Ectodermal cell (in vitro differentiated cells): ENCODE results near the gene SENP7. TPM values are rescaled to one million over a fixed set of nuclear protein-coding genes. Genes with fewer than 3 reads are reported as not detected.
"Not testable (repeated sequence)": the region's sequence is repeated elsewhere in the genome, so short reads cannot be mapped to it uniquely, and the experiment has no call there.

ENCODE experiments used
- H3K27ac ChIP-seq: 2 replicates; pipeline ENCODE4 v1.7.0; 2013; ENCODE audit warnings: mild to moderate bottlenecking, low read depth, low read length; ENCODE audit not compliant: insufficient read depth, poor library complexity, severe bottlenecking
- H3K27me3 ChIP-seq: 2 replicates; pipeline ENCODE4 v1.7.0; 2013; ENCODE audit warnings: mild to moderate bottlenecking, low read length; ENCODE audit not compliant: insufficient read depth, control insufficient read depth, poor library complexity, severe bottlenecking
- H3K36me3 ChIP-seq: one replicate; pipeline ENCODE4 v1.7.0; 2013; ENCODE audit warnings: low read length; ENCODE audit not compliant: control insufficient read depth, insufficient read depth
- H3K4me1 ChIP-seq: one replicate; pipeline ENCODE4 v1.7.0; 2013; ENCODE audit warnings: low read length; ENCODE audit not compliant: control insufficient read depth, insufficient read depth
- H3K4me3 ChIP-seq: 2 replicates; pipeline ENCODE4 v1.7.0; 2013; ENCODE audit warnings: low read depth, low read length, control low read depth; ENCODE audit not compliant: insufficient read depth
- H3K9me3 ChIP-seq: 2 replicates; pipeline ENCODE4 v1.7.0; 2013; ENCODE audit warnings: mild to moderate bottlenecking, low read length, moderate library complexity; ENCODE audit not compliant: control insufficient read depth
- WGBS, 2 experiments: methylation state at CpG; one replicate each; pipeline ENCODE4 v1.1.7; 2013; ENCODE audit warnings: missing lambda C conversion rate in 2 of 2; 5-methylcytosine and 5-hydroxymethylcytosine counted together
- polyA plus RNA-seq, 4 experiments: library from polyadenylated mRNA; stranded (reverse); fragments of 50-300 nt; gene quantifications; one replicate each; pipeline ENCODE4 v1.2.3, GENCODE V29; 2013

Gene SENP7, protein sequence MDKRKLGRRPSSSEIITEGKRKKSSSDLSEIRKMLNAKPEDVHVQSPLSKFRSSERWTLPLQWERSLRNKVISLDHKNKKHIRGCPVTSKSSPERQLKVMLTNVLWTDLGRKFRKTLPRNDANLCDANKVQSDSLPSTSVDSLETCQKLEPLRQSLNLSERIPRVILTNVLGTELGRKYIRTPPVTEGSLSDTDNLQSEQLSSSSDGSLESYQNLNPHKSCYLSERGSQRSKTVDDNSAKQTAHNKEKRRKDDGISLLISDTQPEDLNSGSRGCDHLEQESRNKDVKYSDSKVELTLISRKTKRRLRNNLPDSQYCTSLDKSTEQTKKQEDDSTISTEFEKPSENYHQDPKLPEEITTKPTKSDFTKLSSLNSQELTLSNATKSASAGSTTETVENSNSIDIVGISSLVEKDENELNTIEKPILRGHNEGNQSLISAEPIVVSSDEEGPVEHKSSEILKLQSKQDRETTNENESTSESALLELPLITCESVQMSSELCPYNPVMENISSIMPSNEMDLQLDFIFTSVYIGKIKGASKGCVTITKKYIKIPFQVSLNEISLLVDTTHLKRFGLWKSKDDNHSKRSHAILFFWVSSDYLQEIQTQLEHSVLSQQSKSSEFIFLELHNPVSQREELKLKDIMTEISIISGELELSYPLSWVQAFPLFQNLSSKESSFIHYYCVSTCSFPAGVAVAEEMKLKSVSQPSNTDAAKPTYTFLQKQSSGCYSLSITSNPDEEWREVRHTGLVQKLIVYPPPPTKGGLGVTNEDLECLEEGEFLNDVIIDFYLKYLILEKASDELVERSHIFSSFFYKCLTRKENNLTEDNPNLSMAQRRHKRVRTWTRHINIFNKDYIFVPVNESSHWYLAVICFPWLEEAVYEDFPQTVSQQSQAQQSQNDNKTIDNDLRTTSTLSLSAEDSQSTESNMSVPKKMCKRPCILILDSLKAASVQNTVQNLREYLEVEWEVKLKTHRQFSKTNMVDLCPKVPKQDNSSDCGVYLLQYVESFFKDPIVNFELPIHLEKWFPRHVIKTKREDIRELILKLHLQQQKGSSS
- polyA plus RNA-seq (2013, experiment 1 of 4) = 17.4 TPM
- polyA plus RNA-seq (2013, experiment 2 of 4) = 22.9 TPM
- 17.5 TPM for polyA plus RNA-seq (2013, experiment 3 of 4)
- 23.6 TPM for polyA plus RNA-seq (2013, experiment 4 of 4)

DNA sequence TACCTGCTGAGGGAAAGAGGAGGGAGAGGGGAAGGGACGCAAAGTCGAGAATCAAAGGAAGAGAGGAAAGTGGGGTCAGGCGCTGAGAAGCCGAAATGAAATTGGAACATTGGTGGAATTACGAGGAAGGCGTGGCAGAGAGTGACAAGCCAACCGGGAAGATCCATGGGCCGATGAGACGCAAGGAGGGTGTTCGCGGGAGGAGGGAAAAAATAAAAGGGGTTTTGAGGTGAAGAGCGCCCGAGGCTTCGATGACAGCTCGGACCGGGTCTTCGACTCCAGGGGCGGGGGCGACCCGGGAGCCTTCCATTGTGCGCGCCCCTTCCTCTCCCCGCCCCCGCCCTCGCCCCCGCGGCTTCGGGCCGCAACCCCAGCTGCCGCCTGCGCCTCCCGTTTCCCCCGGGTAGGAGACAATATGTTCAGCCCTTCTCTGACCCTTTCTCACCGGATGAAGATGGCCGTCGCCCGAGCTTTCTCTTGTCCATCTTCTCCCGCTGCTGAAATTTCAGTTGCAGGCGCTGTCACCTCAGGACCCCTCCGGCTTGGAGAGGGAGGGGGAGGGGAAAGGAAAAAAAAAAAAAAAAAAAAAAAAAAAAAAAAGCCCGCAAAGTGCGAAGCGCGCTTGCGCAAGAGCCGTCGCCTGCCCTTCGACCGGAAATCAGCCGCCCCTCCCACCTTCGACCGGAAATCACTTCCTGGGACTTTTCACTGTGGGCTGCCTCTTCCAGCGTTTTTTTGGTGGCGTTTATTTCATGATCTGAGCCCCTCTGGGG is at the start of gene SENP7:
Gene SENP7 (minus strand): TSS at position 567 of the 773 bp plus-strand sequence. CDS start 82 bp downstream, at position 485.
- H3K4me3 ChIP-seq = peak within 1 kb of the TSS; percentile 59
- H3K4me1 ChIP-seq = no peaks in the 10 kb centered on the region
- H3K27me3 ChIP-seq = peaks cover 5% of the 10 kb centered on the region
- 1% methylated on average over 52 to 54 of the region's 54 CpGs for WGBS, 2 experiments
- peak within 1 kb of the TSS; percentile 80 for H3K27ac ChIP-seq
- no peaks in the 10 kb centered on the region for H3K36me3 ChIP-seq
- H3K9me3 ChIP-seq = no peaks in the 10 kb centered on the region

DNA sequence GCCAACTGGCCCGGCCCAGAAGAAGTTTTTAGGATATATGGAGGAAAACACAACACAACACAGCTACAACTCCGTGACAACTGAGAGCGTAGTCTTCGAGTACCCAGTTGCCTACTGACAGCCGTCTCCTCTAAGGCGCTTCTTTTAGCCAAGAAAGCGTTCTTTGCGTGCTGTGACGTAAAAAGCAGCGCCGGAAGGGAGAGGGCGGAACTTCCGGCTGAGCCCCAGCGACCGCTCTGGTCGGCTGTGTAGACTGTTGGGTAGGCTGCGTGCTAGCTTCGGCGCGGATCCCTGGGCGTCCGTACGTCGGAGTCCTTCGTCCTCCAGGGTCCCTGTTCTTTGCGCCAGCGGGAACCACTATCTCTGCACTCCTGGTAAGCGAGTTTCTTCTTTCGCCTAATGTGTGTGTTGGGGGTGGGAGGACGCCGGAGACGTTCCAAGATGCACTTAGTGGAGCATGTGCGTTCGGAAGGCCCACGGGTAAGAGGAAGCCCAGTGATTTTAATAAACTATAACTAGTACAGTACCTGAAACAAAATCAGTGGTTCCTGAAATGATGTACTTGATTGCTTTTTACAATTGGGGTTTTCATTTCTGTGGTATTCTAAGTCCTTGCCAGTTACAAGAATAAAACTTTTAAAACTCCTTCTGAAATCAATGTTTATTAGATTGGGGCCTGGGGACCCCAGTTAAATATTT is 48.8 kb upstream of the SENP7 start, which contains the start of gene TRMT10C:
Gene TRMT10C (plus strand): TSS at position 239 of the 699 bp plus-strand sequence. CDS start 2,914 bp downstream, outside the sequence.
- Histone ChIP-seq H3K9me3 (no peaks in the 10 kb centered on the region), H3K4me1 (no peaks in the 10 kb centered on the region), H3K27me3 (peaks cover 17% of the 10 kb centered on the region), H3K36me3 (peaks cover 12% of the 10 kb centered on the region), H3K4me3 (peak within 1 kb of the TSS; percentile 99), H3K27ac (peak within 1 kb of the TSS; percentile 95)
- 1% methylated on average over 35 of the region's 35 CpGs for WGBS, 2 experiments

DNA sequence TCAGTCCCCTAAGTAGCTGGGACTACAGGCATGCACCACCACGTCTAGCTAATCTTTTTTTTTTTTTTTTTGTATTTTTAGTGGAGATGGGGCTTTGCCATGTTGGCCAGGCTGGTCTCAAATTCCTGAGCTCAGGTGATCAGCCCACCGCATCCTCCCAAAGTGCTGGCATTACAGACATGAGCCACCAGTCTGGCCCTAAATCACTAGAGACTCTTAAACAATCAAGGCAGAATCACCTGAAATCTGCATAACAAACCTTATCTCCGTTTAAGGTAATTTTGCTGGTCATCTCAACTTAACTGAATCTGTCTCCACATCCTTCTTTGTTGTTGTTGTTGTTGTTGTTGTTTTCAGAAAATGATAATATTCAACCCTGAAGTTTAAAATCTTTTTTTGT is 43.1 kb upstream of the SENP7 start:
- Histone ChIP-seq H3K36me3 (no peaks in the 10 kb centered on the region), H3K27me3 (peaks cover 21% of the 10 kb centered on the region), H3K4me3 (no peak overlapping the region), H3K4me1 (no peaks in the 10 kb centered on the region), H3K9me3 (no peaks in the 10 kb centered on the region), H3K27ac (no peak overlapping the region)
- 52 to 56% methylated on average over 2 of the region's 3 CpGs for WGBS, 2 experiments

DNA sequence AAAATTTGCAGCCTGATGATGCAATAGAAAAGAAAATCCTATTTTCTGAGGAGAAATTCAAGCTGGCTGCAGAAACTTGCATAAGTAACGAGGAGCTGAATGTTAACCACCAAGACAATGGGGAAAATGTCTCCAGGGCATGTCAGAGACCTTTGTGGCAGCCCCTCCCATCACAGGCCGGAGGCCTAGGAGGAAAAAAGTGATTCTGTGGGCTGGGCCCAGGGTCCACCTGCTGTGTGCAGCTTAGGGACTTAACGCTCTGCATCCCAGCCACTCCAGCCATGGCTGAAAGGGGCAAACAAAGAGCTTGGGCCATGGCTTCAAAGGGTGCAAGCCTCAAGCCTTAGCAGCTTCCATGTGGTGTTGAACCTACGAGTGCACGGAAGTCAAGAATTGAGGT is 40.4 kb upstream of the SENP7 start:
- H3K4me3 ChIP-seq, H3K9me3 ChIP-seq, H3K4me1 ChIP-seq, H3K36me3 ChIP-seq, H3K27ac ChIP-seq: not testable (repeated sequence)
- WGBS, 2 experiments = 74 to 78% methylated on average over 5 of the region's 5 CpGs
- peaks cover 15% of the 10 kb centered on the region for H3K27me3 ChIP-seq

DNA sequence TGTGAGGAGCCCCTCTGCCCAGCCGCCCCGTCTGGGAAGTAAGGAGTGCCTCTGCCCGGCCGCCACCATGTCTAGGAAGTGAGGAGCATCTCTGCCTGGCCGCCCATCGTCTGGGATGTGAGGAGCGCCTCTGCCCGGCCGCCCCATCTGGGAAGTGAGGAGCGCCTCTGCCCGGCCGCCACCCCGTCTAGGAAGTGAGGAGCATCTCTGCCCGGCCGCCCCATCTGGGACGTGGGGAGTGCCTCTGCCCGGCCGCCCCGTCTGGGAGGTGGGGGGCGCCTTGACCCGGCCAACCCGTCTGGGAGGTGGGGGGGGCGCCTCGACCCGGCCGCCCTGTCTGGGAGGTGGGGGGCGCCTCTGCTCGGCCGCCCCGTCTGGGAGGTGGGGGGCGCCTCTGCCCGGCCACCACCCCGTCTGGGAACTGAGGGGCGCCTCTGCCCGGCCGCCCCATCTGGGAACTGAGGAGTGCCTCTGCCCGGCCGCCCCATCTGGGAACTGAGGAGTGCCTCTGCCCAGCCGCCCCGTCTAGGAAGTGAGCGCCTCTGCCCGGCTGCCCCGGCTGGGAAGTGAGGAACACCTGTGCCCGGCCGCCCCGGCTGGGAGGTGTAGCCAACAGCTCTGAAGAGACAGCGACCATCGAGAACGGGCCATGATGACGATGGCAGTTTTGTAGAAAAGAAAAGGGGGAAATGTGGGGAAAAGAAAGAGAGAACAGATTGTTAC is 38.5 kb upstream of the SENP7 start:
- H3K27ac ChIP-seq = not testable (repeated sequence)
- 96% methylated on average over 50 of the region's 50 CpGs for WGBS, 2 experiments

DNA sequence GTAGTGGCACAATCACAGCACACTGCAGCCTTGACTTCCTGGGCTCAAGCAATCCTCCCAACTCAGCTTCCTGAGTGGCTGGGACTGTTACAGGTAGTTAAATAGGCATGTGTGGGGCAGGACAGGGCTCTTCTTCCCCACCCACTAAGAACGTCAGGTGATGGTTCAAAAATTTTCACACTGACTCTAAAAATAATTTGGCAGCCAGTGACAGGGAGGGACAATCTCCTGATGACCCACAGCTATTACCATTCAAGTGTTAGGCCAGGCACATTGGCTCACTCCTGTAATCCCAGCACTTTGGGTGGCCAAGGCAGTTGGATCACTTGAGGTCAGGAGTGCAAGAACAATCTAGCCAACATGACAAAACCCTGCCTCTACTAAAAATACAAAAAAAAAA is 36.5 kb upstream of the SENP7 start:
- H3K4me3 ChIP-seq = no peak overlapping the region
- H3K27me3 ChIP-seq = no peaks in the 10 kb centered on the region
- H3K4me1 ChIP-seq = no peaks in the 10 kb centered on the region
- 63 to 89% methylated on average over 1 of the region's 1 CpG for WGBS, 2 experiments
- H3K9me3 ChIP-seq = no peaks in the 10 kb centered on the region
- H3K27ac ChIP-seq = no peak overlapping the region
- no peaks in the 10 kb centered on the region for H3K36me3 ChIP-seq

More for the DNA sequence above, 38.5 kb upstream of the SENP7 start:
- not testable (repeated sequence) for H3K4me1 ChIP-seq, H3K36me3 ChIP-seq, H3K27me3 ChIP-seq, H3K9me3 ChIP-seq, H3K4me3 ChIP-seq

DNA sequence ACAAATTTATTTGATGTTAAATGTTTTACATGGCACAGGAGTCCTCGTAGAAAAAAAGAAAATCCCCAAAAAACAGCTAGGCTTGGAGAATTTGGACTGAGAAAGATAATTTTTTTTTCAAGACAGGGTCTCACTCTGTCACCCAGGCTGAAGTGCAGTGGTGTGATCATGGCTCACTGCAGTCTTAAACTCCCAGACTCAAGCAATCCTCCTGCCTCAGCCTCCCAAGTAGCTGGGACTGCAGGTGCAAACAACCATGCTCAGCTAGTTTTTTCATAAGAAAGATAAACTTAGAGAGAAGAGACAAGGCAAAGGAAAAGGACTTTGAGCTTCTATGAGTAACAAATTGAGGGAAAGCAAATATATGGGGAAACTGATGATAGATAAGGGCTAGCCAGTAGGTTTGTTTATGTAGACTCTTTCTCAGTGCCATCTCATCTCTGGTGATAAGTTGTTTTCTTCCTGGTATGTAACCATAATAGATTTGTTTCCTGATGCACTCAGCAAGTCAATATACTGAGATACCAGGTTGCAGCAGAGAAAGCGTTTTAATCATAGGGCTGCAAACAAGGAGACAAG is 35.6 kb upstream of the SENP7 start:
- no peaks in the 10 kb centered on the region for H3K4me1 ChIP-seq
- 79 to 100% methylated on average over 1 to 2 of the region's 2 CpGs for WGBS, 2 experiments
- H3K27ac ChIP-seq = no peak overlapping the region
- no peak overlapping the region for H3K4me3 ChIP-seq
- H3K9me3 ChIP-seq = no peaks in the 10 kb centered on the region
- no peaks in the 10 kb centered on the region for H3K36me3 ChIP-seq
- no peaks in the 10 kb centered on the region for H3K27me3 ChIP-seq

DNA sequence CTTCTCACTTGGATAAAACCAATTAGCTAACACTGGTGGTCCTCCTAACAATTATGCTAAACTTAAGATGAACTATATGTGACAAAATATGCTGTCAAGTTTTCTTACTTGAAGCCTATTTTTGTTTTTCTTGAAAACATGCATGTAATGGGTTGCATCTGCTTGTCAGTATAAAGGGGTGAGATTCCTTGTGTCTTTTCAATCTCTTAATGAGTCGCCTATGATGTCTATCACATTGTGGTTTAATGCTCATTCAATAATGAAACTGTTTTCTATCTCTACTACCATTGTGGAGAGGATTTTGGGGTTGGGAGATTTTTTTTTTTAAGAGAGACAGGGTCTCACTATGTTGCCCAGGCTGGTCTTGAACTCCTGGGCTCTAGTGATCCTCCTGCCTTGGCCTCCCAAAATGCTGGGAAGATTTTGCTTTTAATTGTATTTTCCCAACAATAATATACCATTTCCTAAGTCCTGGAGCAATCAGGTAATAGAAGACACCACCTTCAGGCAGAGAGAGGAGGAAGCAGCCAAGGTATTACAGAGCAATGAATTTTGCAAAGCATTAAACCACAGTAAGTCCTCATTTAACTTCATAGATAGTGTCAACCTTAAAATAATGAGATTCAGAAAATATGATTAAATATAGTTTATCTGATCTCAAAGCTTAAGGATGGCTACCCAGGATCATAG is 31.3 kb upstream of the SENP7 start:
- Histone ChIP-seq H3K27me3 (no peaks in the 10 kb centered on the region), H3K36me3 (no peaks in the 10 kb centered on the region), H3K27ac (no peak overlapping the region), H3K4me1 (no peaks in the 10 kb centered on the region), H3K4me3 (no peak overlapping the region), H3K9me3 (no peaks in the 10 kb centered on the region)
- WGBS, 2 experiments = 100% methylated on average over 1 of the region's 1 CpG; no CpG with 5 or more reads in 1 of the 2 experiments
